Panc1 (cell line): ENCODE results near the gene EHMT2. TPM values are rescaled to one million over a fixed set of nuclear protein-coding genes. Genes with fewer than 3 reads are reported as not detected.
"Not testable (repeated sequence)": the region's sequence is repeated elsewhere in the genome, so short reads cannot be mapped to it uniquely, and the experiment has no call there.

Experiments used
- ATAC-seq: fragments of 200-7000 bp; cut with Tn5 transposase; 2 replicates; pipeline ENCODE4 v1.9.1; 2020; ENCODE audit warnings: mild to moderate bottlenecking, moderate library complexity
- BruUV-seq: library from RNA; stranded (reverse); fragments of 400-500 nt; replicated peaks from 2 replicates; lab custom pipeline; 2021; lab: Mats Ljungman, UMichigan
- CTCF ChIA-PET: fragments of 300-600 bp; sonication (Branson Sonifier 250); formaldehyde crosslinking; loops from one replicate; lab custom pipeline; 2022; ENCODE audit warnings: antibody characterized with exemption; lab: Charles Lee
- POLR2A ChIA-PET: fragments of 300-600 bp; sonication (Branson Sonifier 250); formaldehyde crosslinking; loops from one replicate; lab custom pipeline; 2022; ENCODE audit warnings: antibody characterized with exemption; lab: Charles Lee
- DNase-seq: peaks from one replicate; pipeline ENCODE4 v3.0.0-alpha.2; 2010; ENCODE audit warnings: low read depth, low spot score
- H3K27ac ChIP-seq: 2 replicates; pipeline ENCODE4 v1.5.1; 2011; ENCODE audit warnings: mild to moderate bottlenecking, low read length, inconsistent platforms
- H3K27me3 ChIP-seq: fragments of 200-500 bp; sonication (Bioruptor generic); 2 replicates; pipeline ENCODE4 v1.6.0; 2014; ENCODE audit warnings: low read length, inconsistent platforms; ENCODE audit not compliant: control insufficient read depth, insufficient read depth
- H3K36me3 ChIP-seq: fragments of 200-500 bp; sonication (Bioruptor generic); 2 replicates; pipeline ENCODE4 v1.5.1; 2014; ENCODE audit warnings: inconsistent platforms, mild to moderate bottlenecking, low read length, moderate library complexity; ENCODE audit not compliant: control insufficient read depth, insufficient read depth
- H3K4me1 ChIP-seq: 2 replicates; pipeline ENCODE4 v1.5.1; 2011; ENCODE audit warnings: inconsistent platforms, mild to moderate bottlenecking, low read length, moderate library complexity; ENCODE audit not compliant: control insufficient read depth, insufficient read depth
- H3K4me3 ChIP-seq, 2 experiments: 2 replicates each; pipeline ENCODE4 v1.5.1; 2011 to 2012; ENCODE audit warnings: low read depth in 2 of 2, low read length in 2 of 2, mild to moderate bottlenecking in 2 of 2, inconsistent platforms in 1 of 2, moderate library complexity in 1 of 2
- H3K9me3 ChIP-seq: fragments of 200-500 bp; sonication (Bioruptor generic); 2 replicates; pipeline ENCODE4 v1.5.1; 2014; ENCODE audit warnings: low read depth, mild to moderate bottlenecking, inconsistent platforms, low read length, moderate library complexity; ENCODE audit not compliant: control insufficient read depth, insufficient read depth
- POLR2AphosphoS5 ChIP-seq: IDR thresholded peaks from 2 replicates; pipeline ENCODE4 v1.6.1; 2012; ENCODE audit warnings: mild to moderate bottlenecking, low read depth, low read length, moderate library complexity
- REST ChIP-seq, 2 experiments: IDR thresholded peaks; 2 replicates each; pipeline ENCODE4 v1.6.1; 2011 to 2012; ENCODE audit warnings: low read depth in 2 of 2, control low read depth in 1 of 2, low read length in 1 of 2, mild to moderate bottlenecking in 1 of 2, moderate library complexity in 1 of 2; ENCODE audit not compliant: insufficient read depth in 1 of 2
- SIN3A ChIP-seq: IDR thresholded peaks from 2 replicates; pipeline ENCODE4 v1.6.1; 2012; ENCODE audit warnings: low read depth, mild to moderate bottlenecking, low read length, moderate library complexity, borderline replicate concordance; ENCODE audit not compliant: insufficient read depth
- TCF7L2 ChIP-seq: IDR thresholded peaks from 2 replicates; pipeline ENCODE4 v1.6.1; 2011; ENCODE audit warnings: mild to moderate bottlenecking, low read depth, low read length, inconsistent platforms
- in situ Hi-C: cut with HindIII; loops from 2 replicates; pipeline ENCODE4 v1.10.0; 2016; ENCODE audit warnings: low sequenced_read_pairs, low pct_unique_long_range_greater_than_20kb
- intact Hi-C: fragments of 100-400 bp; cut with micrococcal nuclease; formaldehyde crosslinking; loops from one replicate; pipeline ENCODE4 v1.10.0; 2022; ENCODE audit not compliant: unreplicated experiment
- total RNA-seq: library from RNA; stranded (reverse); gene quantifications from one replicate; pipeline ENCODE4 v1.2.1, GENCODE V29; 2021; ENCODE audit not compliant: unreplicated experiment
- TF ChIP-seq, protein P1 (sequence below): fragments of 450-650 bp; IDR thresholded peaks from 2 replicates; pipeline ENCODE4 v1.5.1; 2017; ENCODE audit warnings: mild to moderate bottlenecking

Gene EHMT2
- total RNA-seq, 1 experiment from 2014 or later = 60.4 TPM

GRCh38 chr6:31858707-31859106, 38.8 kb downstream of the EHMT2 start:
- CTCF ChIA-PET = interaction anchor here (0.6 kb wide), 1 partner anchor 60 kb away, joined by 10 read pairs; no protein-coding TSS in a partner anchor
- in situ Hi-C loops = no loop called here

GRCh38 chr6:31857774-31858173, 39.7 kb downstream of the EHMT2 start:
- H3K9me3 ChIP-seq, H3K27ac ChIP-seq, intact Hi-C loops, in situ Hi-C loops, CTCF ChIA-PET, BruUV-seq, H3K27me3 ChIP-seq, H3K36me3 ChIP-seq, ATAC-seq, DNase-seq, H3K4me3 ChIP-seq, H3K4me1 ChIP-seq: not testable (repeated sequence)
- POLR2A ChIA-PET = interaction anchor here (0.5 kb wide), 1 partner anchor 12 kb away, joined by 10 read pairs; no protein-coding TSS in a partner anchor

More at GRCh38 chr6:31858707-31859106, 38.8 kb downstream of the EHMT2 start:
- intact Hi-C loops = no loop called here
- TF ChIP-seq TCF7L2 = no peak
- TF ChIP-seq, protein P1, sequence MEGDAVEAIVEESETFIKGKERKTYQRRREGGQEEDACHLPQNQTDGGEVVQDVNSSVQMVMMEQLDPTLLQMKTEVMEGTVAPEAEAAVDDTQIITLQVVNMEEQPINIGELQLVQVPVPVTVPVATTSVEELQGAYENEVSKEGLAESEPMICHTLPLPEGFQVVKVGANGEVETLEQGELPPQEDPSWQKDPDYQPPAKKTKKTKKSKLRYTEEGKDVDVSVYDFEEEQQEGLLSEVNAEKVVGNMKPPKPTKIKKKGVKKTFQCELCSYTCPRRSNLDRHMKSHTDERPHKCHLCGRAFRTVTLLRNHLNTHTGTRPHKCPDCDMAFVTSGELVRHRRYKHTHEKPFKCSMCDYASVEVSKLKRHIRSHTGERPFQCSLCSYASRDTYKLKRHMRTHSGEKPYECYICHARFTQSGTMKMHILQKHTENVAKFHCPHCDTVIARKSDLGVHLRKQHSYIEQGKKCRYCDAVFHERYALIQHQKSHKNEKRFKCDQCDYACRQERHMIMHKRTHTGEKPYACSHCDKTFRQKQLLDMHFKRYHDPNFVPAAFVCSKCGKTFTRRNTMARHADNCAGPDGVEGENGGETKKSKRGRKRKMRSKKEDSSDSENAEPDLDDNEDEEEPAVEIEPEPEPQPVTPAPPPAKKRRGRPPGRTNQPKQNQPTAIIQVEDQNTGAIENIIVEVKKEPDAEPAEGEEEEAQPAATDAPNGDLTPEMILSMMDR = no peak
- TF ChIP-seq POLR2AphosphoS5 = no peak
- TF ChIP-seq SIN3A = no peak
- no peak for TF ChIP-seq REST (IDR thresholded peaks at IDR 0.05; ENCODE audit: insufficient read depth in 1 of 2, low read depth in 2 of 2, low read length in 1 of 2)
- no peaks in the 10 kb centered on the region; the same call in 1 of the 2 replicates for H3K36me3 ChIP-seq
- DNase-seq = no peak
- no peak overlapping the region for H3K4me3 ChIP-seq
- no TSS peak for BruUV-seq
- H3K27ac ChIP-seq = no peak overlapping the region
- POLR2A ChIA-PET = no interaction called here
- H3K27me3 ChIP-seq = no peaks in the 10 kb centered on the region
- no peaks in the 10 kb centered on the region for H3K9me3 ChIP-seq
- ATAC-seq = no peak
- H3K4me1 ChIP-seq = peaks cover 4% of the 10 kb centered on the region; the same call in 1 of the 2 replicates

DNA sequence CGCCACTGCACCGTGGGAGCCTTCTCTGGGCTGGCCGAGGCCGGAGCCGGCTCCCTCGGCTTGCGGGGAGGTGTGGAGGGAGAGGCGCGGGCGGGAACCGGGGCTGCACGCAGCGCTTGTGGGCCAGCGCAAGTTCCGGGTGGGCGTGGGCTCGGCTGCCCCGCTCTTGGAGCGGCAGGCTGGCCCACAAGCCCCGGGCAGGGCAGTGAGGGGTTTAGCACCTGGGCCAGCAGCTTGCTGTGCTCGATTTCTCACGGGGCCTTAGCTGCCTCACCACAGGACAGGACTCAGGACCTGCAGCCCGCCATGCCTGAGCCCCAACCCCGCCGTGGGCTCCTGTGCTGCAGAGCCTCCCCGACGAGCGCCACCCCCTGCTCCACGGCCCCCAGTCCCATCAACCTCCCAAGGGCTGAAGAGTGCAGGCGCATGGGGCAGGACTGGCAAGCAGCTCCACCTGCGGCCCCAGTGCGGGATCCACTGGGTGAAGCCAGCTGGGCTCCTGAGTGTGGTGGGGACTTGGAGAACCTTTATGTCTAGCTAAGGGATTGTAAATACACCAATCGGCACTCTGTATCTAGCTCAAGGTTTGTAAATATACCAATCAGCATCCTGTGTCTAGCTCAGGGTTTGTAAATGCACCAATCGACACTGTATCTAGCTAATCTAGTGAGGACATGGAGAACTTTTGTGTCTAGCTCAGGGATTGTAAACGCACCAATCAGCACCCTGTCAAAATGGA, 45.3 kb downstream of the EHMT2 start:
- DNase-seq, intact Hi-C loops, CTCF ChIA-PET, BruUV-seq, H3K4me1 ChIP-seq, H3K36me3 ChIP-seq, H3K9me3 ChIP-seq, H3K27me3 ChIP-seq, in situ Hi-C loops: not testable (repeated sequence)
- Histone ChIP-seq H3K27ac (peak overlapping the region; percentile 71), H3K4me3 (peak overlapping the region; percentile 9 to 23; a peak in 3 of 4 replicates)
- ATAC-seq = peak; percentile 61
- POLR2A ChIA-PET = interaction anchor here (0.7 kb wide), 1 partner anchor 10 kb away, joined by 3 read pairs; the partner anchor contains the start of gene NEU1
